Measurements from ENCODE around the gene PTPN3.

DNA sequence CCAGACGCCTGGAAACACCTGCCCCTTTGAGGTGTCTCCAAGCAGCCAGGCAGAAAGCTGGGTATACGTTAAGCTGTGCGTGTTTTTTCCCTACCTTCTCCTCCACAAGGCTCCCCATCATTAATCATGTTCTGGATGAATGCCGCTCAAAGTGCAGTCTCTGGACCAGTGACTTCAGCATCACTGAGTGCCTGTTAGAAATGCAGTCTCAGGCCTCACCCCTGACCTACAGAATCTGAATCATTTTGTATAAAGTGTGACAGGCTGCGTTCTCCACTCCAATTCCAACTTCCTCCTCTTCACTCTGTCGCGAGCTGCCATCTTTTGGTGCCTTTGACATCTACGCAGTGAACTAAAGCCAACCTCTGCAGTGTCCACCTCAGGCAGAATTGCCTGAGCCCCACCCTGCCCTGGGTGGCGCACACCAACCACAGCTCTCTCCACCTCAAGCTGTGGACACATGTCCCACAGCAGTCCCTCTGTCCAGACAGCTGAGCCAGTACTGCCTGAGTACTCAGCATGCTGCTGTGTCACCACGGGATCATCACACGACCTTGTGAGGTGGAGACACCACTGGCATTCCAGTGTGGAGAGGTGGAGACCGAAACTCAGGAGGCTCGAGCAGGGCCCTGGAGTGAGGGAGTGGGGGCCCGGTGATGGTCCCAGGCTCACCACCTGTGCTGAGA is 14.2 kb downstream of the PTPN3 start:
- TF ChIP-seq POLR2AphosphoS5 (IDR thresholded peaks at IDR 0.05; ENCODE audit: low read depth, low read length) (no peak), TAF1 (IDR thresholded peaks at IDR 0.05; ENCODE audit: borderline replicate concordance, insufficient read depth, low read length) (no peak)
